Astrocyte (in vitro differentiated cells and primary cell): ENCODE results near the gene LYRM7. TPM values are rescaled to one million over a fixed set of nuclear protein-coding genes. Genes with fewer than 3 reads are reported as not detected.

Experiments used
- DNase-seq: peaks from one replicate; pipeline ENCODE4 v3.0.0-alpha.2; 2010; ENCODE audit warnings: low read depth
- FAIRE-seq: peaks from 2 replicates; lab custom pipeline; 2011; peaks lifted over from hg19 to GRCh38; lab: Jason Lieb, UNC
- H2AFZ ChIP-seq: 2 replicates; pipeline ENCODE4 v1.6.0; 2012; ENCODE audit warnings: low read depth, low read length, inconsistent platforms
- H3K27ac ChIP-seq: 2 replicates; pipeline ENCODE4 v1.5.1; 2011; ENCODE audit warnings: low read depth, low read length, inconsistent platforms
- H3K27me3 ChIP-seq: 2 replicates; pipeline ENCODE4 v1.6.0; 2011; ENCODE audit warnings: low read length, inconsistent platforms; ENCODE audit not compliant: insufficient read depth
- H3K36me3 ChIP-seq: 2 replicates; pipeline ENCODE4 v1.5.1; 2011; ENCODE audit warnings: low read length, inconsistent platforms; ENCODE audit not compliant: insufficient read depth
- H3K4me1 ChIP-seq: 2 replicates; pipeline ENCODE4 v1.5.1; 2011; ENCODE audit warnings: low read length, inconsistent platforms; ENCODE audit not compliant: insufficient read depth
- H3K4me2 ChIP-seq: 2 replicates; pipeline ENCODE4 v1.6.0; 2012; ENCODE audit warnings: low read length, inconsistent platforms
- H3K4me3 ChIP-seq: 2 replicates; pipeline ENCODE4 v1.5.1; 2011; ENCODE audit warnings: low read depth, mild to moderate bottlenecking, low read length, inconsistent platforms; ENCODE audit not compliant: insufficient read depth
- H3K79me2 ChIP-seq: 2 replicates; pipeline ENCODE4 v1.6.0; 2012; ENCODE audit warnings: mild to moderate bottlenecking, low read length, inconsistent platforms; ENCODE audit not compliant: insufficient read depth
- H3K9ac ChIP-seq: 2 replicates; pipeline ENCODE4 v1.6.0; 2012; ENCODE audit warnings: mild to moderate bottlenecking, low read length, inconsistent platforms
- H3K9me3 ChIP-seq: 2 replicates; pipeline ENCODE4 v1.5.1; 2012; ENCODE audit warnings: low read depth, mild to moderate bottlenecking, low read length, inconsistent platforms; ENCODE audit not compliant: insufficient read depth
- H4K20me1 ChIP-seq: 2 replicates; pipeline ENCODE4 v1.6.0; 2012; ENCODE audit warnings: low read length, inconsistent platforms; ENCODE audit not compliant: insufficient read depth
- H3K27ac Mint-ChIP-seq: one replicate; pipeline ENCODE4 v1.8.0; 2021; ENCODE audit warnings: mild to moderate bottlenecking, mixed read lengths; ENCODE audit not compliant: unreplicated experiment
- H3K27me3 Mint-ChIP-seq: one replicate; pipeline ENCODE4 v1.8.0; 2021; ENCODE audit warnings: low read depth, mixed read lengths; ENCODE audit not compliant: unreplicated experiment
- H3K36me3 Mint-ChIP-seq: one replicate; pipeline ENCODE4 v1.8.0; 2021; ENCODE audit warnings: low read depth, mixed read lengths; ENCODE audit not compliant: unreplicated experiment
- H3K4me1 Mint-ChIP-seq: one replicate; pipeline ENCODE4 v1.8.0; 2021; ENCODE audit warnings: low read depth, mixed read lengths; ENCODE audit not compliant: unreplicated experiment
- H3K4me3 Mint-ChIP-seq: one replicate; pipeline ENCODE4 v1.8.0; 2021; ENCODE audit warnings: mild to moderate bottlenecking, moderate library complexity, mixed read lengths; ENCODE audit not compliant: unreplicated experiment
- H3K9me3 Mint-ChIP-seq: one replicate; pipeline ENCODE4 v1.8.0; 2021; ENCODE audit warnings: mild to moderate bottlenecking, mixed read lengths; ENCODE audit not compliant: unreplicated experiment
- CTCF ChIP-seq: IDR thresholded peaks from 2 replicates; pipeline ENCODE4 v1.5.1; 2011; ENCODE audit warnings: low read depth, mild to moderate bottlenecking, inconsistent platforms, low read length, moderate library complexity; ENCODE audit not compliant: insufficient read depth
- EZH2 ChIP-seq: IDR thresholded peaks from 2 replicates; pipeline ENCODE4 v1.6.1; 2012; ENCODE audit warnings: mild to moderate bottlenecking, low read length, inconsistent platforms; ENCODE audit not compliant: insufficient read depth
- total RNA-seq: library from RNA; stranded (reverse); gene quantifications from 2 replicates; pipeline ENCODE4 v1.2.1, GENCODE V29; 2021

Gene LYRM7
- total RNA-seq, 1 donor from 2014 or later: 7.0 TPM

- no peaks in the 10 kb centered on the region for H3K79me2 ChIP-seq
- H3K9me3 ChIP-seq: no peaks in the 10 kb centered on the region
- DNase-seq: no peak
- H4K20me1 ChIP-seq: no peaks in the 10 kb centered on the region
- no peak overlapping the region for H3K27ac ChIP-seq
- Mint-ChIP-seq H3K4me1 (no peaks in the 10 kb centered on the region), H3K36me3 (no peaks in the 10 kb centered on the region), H3K27me3 (no peaks in the 10 kb centered on the region), H3K4me3 (no peak overlapping the region), H3K27ac (no peak overlapping the region), H3K9me3 (no peaks in the 10 kb centered on the region)
- H3K4me2 ChIP-seq: no peak overlapping the region
- H2AFZ ChIP-seq: no peak overlapping the region
- TF ChIP-seq EZH2 (no peak), CTCF (no peak)
- H3K4me3 ChIP-seq: no peak overlapping the region
- no peak for FAIRE-seq
- H3K4me1 ChIP-seq: no peaks in the 10 kb centered on the region
- H3K27me3 ChIP-seq: no peaks in the 10 kb centered on the region
- H3K36me3 ChIP-seq: no peaks in the 10 kb centered on the region
- no peak overlapping the region for H3K9ac ChIP-seq
Observed at GRCh38 chr5:131200560-131200959, 29.8 kb downstream of the LYRM7 start.

GRCh38 chr5:131204964-131205363, 34.2 kb downstream of the LYRM7 start:
- Histone ChIP-seq H3K9me3 (no peaks in the 10 kb centered on the region), H3K4me3 (no peak overlapping the region), H2AFZ (no peak overlapping the region), H3K27ac (no peak overlapping the region), H3K9ac (no peak overlapping the region), H4K20me1 (no peaks in the 10 kb centered on the region), H3K79me2 (no peaks in the 10 kb centered on the region), H3K4me2 (no peak overlapping the region), H3K4me1 (no peaks in the 10 kb centered on the region), H3K27me3 (no peaks in the 10 kb centered on the region), H3K36me3 (no peaks in the 10 kb centered on the region)
- FAIRE-seq: no peak
- H3K36me3 Mint-ChIP-seq: no peaks in the 10 kb centered on the region
- DNase-seq: no peak
- H3K4me1 Mint-ChIP-seq: no peaks in the 10 kb centered on the region
- TF ChIP-seq EZH2 (no peak), CTCF (no peak)
- peaks cover 3% of the 10 kb centered on the region for H3K27me3 Mint-ChIP-seq
- no peak overlapping the region for H3K4me3 Mint-ChIP-seq
- H3K27ac Mint-ChIP-seq: no peak overlapping the region
- H3K9me3 Mint-ChIP-seq: no peaks in the 10 kb centered on the region

- H3K36me3 Mint-ChIP-seq: no peaks in the 10 kb centered on the region
- no peak overlapping the region for H2AFZ ChIP-seq
- FAIRE-seq: no peak
- H3K27ac ChIP-seq: no peak overlapping the region
- H3K27me3 Mint-ChIP-seq: peaks cover 3% of the 10 kb centered on the region
- DNase-seq: no peak
- no peaks in the 10 kb centered on the region for H3K9me3 ChIP-seq
- no peaks in the 10 kb centered on the region for H3K27me3 ChIP-seq
- H3K27ac Mint-ChIP-seq: no peak overlapping the region
- no peaks in the 10 kb centered on the region for H3K79me2 ChIP-seq
- H4K20me1 ChIP-seq: no peaks in the 10 kb centered on the region
- no peak overlapping the region for H3K4me3 Mint-ChIP-seq
- no peak overlapping the region for H3K4me2 ChIP-seq
- H3K4me1 ChIP-seq: no peaks in the 10 kb centered on the region
- TF ChIP-seq EZH2 (no peak), CTCF (no peak)
- H3K9me3 Mint-ChIP-seq: no peaks in the 10 kb centered on the region
- H3K9ac ChIP-seq: no peak overlapping the region
- no peak overlapping the region for H3K4me3 ChIP-seq
- H3K36me3 ChIP-seq: no peaks in the 10 kb centered on the region
- no peaks in the 10 kb centered on the region for H3K4me1 Mint-ChIP-seq
Observed at GRCh38 chr5:131206061-131206460, 35.3 kb downstream of the LYRM7 start.
